Activated naive CD4-positive, alpha-beta T cell treated with anti-CD3 and anti-CD28 coated beads, Interleukin-2, amount 50 U/mL, for 72 hours (primary cell): ENCODE measurements around the gene KLF18. TPM values are rescaled to one million over a fixed set of nuclear protein-coding genes. Genes with fewer than 3 reads are reported as not detected.
"Not testable (repeated sequence)": the region's sequence is repeated elsewhere in the genome, so short reads cannot be mapped to it uniquely, and the experiment has no call there.

Experiments
- ATAC-seq, 2 donors: fragments of 150-1000 bp; cut with Tn5 transposase; 2 replicates each; pipeline ENCODE4 v1.10.0; 2021; ENCODE audit warnings: mild to moderate bottlenecking in 2 of 2, moderate library complexity in 2 of 2
- DNase-seq, 2 donors: peaks; one replicate each; pipeline ENCODE4 v3.0.0; 2021 to 2022; ENCODE audit warnings: low spot score in 2 of 2
- H3K27ac Mint-ChIP-seq, 2 donors: one replicate each; pipeline ENCODE4 v1.8.0; 2022; ENCODE audit warnings: mild to moderate bottlenecking in 2 of 2, mixed read lengths in 2 of 2
- H3K36me3 Mint-ChIP-seq, 2 donors: one replicate each; pipeline ENCODE4 v1.8.0; 2022; ENCODE audit warnings: mixed read lengths in 2 of 2
- H3K9me3 Mint-ChIP-seq, 2 donors: one replicate each; pipeline ENCODE4 v1.8.0; 2022; ENCODE audit warnings: mixed read lengths in 2 of 2
- total RNA-seq, 2 donors: library from RNA; stranded (reverse); gene quantifications; one replicate each; pipeline ENCODE4 v1.2.3, GENCODE V29; 2022

KLF18 gene
- not detected for total RNA-seq

DNA sequence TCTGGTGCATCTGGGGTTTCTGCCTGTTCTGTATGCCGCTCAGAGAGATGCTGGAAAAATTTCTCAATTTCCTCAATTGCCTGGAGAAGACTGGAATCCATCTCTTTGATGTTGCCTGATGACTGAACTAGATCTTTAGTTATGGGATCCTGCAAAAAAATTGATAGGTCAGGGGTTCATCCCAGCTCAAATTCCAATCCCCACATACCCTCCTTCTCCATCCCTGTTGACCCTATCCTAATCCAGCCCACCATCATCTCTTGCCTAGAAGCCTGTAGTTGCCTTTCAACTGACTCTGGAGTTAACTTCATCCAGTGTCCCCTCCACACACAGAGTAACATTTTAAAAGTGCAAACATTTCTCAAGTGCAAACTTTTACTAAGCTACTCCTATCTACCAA, at the start of gene KLF18:
Gene KLF18 (minus strand): TSS at position 101 of the 400 bp plus-strand sequence. CDS start 0 bp downstream, at position 101.
- no peak within 1 kb of the TSS for H3K27ac Mint-ChIP-seq
- DNase-seq (no peak), ATAC-seq (no peak)
- H3K9me3 Mint-ChIP-seq, result peaks cover 12 to 19% of the 10 kb centered on the region in 2 donors
- peaks cover 9 to 18% of the 10 kb centered on the region in 2 donors for H3K36me3 Mint-ChIP-seq

GRCh38 chr1:44174630-44175029, 33.2 kb upstream of the KLF18 start:
- Mint-ChIP-seq H3K36me3 (peaks cover 0 to 9% of the 10 kb centered on the region in 2 donors), H3K9me3 (peaks cover 0 to 5% of the 10 kb centered on the region in 2 donors), H3K27ac (no peak overlapping the region)
- DNase-seq, result no peak
- no peak for ATAC-seq

GRCh38 chr1:44170281-44170823, 28.9 kb upstream of the KLF18 start:
- no peak for ATAC-seq
- no peak for DNase-seq
- Mint-ChIP-seq H3K27ac (no peak overlapping the region), H3K36me3 (peaks cover 0 to 9% of the 10 kb centered on the region in 2 donors), H3K9me3 (peaks cover 4 to 11% of the 10 kb centered on the region in 2 donors)

- no peak for DNase-seq
These were observed 27.2 kb upstream of the KLF18 start for GRCh38 chr1:44168520-44169098.

DNA sequence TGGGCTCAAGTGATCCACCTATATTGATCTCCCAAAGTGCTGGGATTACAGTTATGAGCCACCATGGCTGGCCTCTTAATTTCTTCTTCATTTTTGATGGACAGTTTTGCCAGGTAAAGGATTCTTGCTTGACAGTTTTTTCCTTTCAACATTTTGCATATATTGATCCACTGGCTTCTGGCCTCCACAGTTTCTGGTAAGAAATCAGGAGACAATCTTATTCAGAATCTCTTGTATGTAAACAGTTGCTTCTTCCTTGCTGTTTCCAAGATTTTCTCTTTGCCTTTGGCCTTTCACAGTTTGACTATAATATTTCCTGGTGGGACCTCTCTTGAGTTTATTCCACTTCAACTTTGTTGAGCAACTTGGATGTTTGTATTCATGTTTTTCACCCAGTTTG, 20.1 kb upstream of the KLF18 start:
- ATAC-seq (no peak), DNase-seq (no peak)
- Mint-ChIP-seq H3K9me3 (no peaks in the 10 kb centered on the region), H3K27ac (no peak overlapping the region), H3K36me3 (no peaks in the 10 kb centered on the region)

More at GRCh38 chr1:44168520-44169098, 27.2 kb upstream of the KLF18 start:
- H3K27ac Mint-ChIP-seq, result peak overlapping the region in 1 of 2 donors; percentile 4
- peak in 1 of 2 donors; percentile 22 for ATAC-seq
- peaks cover 0 to 2% of the 10 kb centered on the region in 2 donors for H3K36me3 Mint-ChIP-seq
- H3K9me3 Mint-ChIP-seq, result peaks cover 4 to 7% of the 10 kb centered on the region in 2 donors

DNA sequence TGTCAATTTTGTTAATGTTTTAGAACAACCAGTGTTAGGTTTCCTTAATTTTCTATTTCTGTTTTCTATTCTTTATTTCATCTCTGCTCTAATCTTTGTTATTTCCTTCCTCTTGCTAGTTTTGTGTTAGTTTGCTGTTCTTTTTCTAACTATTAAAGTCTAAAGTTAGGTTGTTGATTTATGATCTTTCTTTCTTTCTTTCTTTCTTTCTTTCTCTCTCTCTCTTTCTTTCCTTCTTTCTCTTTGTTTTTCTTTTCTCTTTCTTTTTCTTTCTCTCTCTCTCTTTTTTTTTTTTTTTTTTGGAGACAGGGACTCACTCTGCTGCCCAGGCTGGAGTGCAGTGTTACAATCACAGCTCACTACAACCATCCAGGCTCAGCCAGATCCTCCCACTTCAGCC, 17.4 kb upstream of the KLF18 start:
- no peak for ATAC-seq
- H3K27ac Mint-ChIP-seq, result no peak overlapping the region
- H3K36me3 Mint-ChIP-seq, result no peaks in the 10 kb centered on the region
- no peaks in the 10 kb centered on the region for H3K9me3 Mint-ChIP-seq
- no peak for DNase-seq

DNA sequence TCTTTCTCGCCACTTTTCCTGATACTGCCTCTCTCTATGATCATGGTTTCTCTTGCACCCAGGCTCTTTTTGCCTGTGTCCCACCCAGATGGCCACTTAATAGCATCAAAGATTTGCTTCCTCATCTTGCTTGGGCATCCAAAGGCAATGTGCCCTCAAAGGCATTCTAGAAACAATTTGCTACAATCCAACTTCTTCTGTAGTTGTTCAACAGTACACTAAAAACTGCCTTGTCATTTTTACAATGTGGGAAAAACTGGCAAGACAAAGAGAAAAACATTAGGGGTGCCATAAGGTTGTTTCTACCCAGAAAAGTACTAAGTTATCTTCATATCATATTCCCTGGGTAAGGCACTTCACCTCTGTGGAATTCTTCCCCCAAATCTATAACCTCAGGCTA, 16.5 kb upstream of the KLF18 start:
- Mint-ChIP-seq H3K36me3 (no peaks in the 10 kb centered on the region), H3K9me3 (no peaks in the 10 kb centered on the region), H3K27ac (no peak overlapping the region)
- DNase-seq (no peak), ATAC-seq (no peak)

- Mint-ChIP-seq H3K27ac (no peak overlapping the region), H3K36me3 (no peaks in the 10 kb centered on the region)
- no peak for DNase-seq
These were observed 12.6 kb upstream of the KLF18 start for GRCh38 chr1:44154049-44154448.

DNA sequence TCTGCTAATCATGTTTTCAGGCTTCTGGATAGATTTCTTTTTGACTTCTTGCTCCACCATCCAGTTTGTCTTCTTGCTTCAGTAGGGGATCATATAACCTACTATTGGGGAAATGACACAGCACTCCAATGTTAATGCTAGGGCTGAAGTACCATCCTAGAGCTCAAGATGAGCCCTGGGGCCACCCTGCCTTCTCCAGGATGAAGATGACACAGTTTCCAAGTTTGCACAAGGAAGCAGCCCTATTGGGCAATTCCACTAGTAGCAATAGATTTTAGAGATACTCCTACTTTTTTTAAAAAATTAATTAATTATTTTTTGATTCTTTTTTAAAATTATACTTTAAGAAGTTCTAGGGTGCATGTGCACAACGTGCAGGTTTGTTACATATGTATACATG, 11.3 kb upstream of the KLF18 start:
- DNase-seq (no peak), ATAC-seq (no peak)
- no peak overlapping the region for H3K27ac Mint-ChIP-seq
- H3K36me3 Mint-ChIP-seq, result no peaks in the 10 kb centered on the region
- peaks cover 0 to 5% of the 10 kb centered on the region in 2 donors for H3K9me3 Mint-ChIP-seq

More at GRCh38 chr1:44154049-44154448, 12.6 kb upstream of the KLF18 start:
- peaks cover 0 to 4% of the 10 kb centered on the region in 2 donors for H3K9me3 Mint-ChIP-seq
- ATAC-seq, result no peak

DNA sequence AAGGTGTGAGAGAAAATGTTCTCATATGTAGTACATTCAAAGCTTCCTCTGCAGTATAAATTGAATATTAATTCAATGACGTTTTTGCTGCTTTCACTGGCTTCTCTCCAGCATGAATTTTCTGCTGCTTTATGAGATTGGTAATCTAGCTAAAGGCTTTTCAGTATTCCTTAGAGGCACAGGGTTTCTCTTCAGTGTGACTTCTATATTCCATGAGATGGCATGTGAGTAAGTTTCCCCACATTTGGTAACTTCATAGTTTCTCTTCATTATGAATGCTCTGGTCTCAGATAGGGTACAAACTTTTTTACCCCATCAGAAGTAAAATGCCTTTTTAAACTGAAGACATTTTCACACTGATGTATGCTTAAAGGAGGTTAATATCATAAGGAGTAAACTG, 10.4 kb upstream of the KLF18 start:
- Mint-ChIP-seq H3K9me3 (peaks cover 0 to 8% of the 10 kb centered on the region in 2 donors), H3K36me3 (no peaks in the 10 kb centered on the region), H3K27ac (no peak overlapping the region)
- no peak for DNase-seq
- ATAC-seq, result peak in 1 of 2 donors; percentile 64

GRCh38 chr1:44151332-44151731, 9.9 kb upstream of the KLF18 start:
- Mint-ChIP-seq H3K36me3 (no peaks in the 10 kb centered on the region), H3K9me3 (peaks cover 0 to 8% of the 10 kb centered on the region in 2 donors), H3K27ac (no peak overlapping the region)
- no peak for DNase-seq
- peak; percentile 16 to 83 for ATAC-seq

GRCh38 chr1:44147582-44147981, 6.2 kb upstream of the KLF18 start:
- DNase-seq (no peak), ATAC-seq (no peak)
- H3K36me3 Mint-ChIP-seq, result peaks cover 9 to 18% of the 10 kb centered on the region in 2 donors
- peaks cover 18 to 19% of the 10 kb centered on the region in 2 donors for H3K9me3 Mint-ChIP-seq
- no peak overlapping the region for H3K27ac Mint-ChIP-seq

- ATAC-seq, result no peak
- no peak overlapping the region for H3K27ac Mint-ChIP-seq
- peaks cover 16 to 19% of the 10 kb centered on the region in 2 donors for H3K9me3 Mint-ChIP-seq
These were observed 5.3 kb upstream of the KLF18 start for GRCh38 chr1:44146536-44147361.

GRCh38 chr1:44144962-44145756, 3.7 kb upstream of the KLF18 start:
- H3K9me3 Mint-ChIP-seq, result peaks cover 16 to 19% of the 10 kb centered on the region in 2 donors
- peaks cover 9 to 18% of the 10 kb centered on the region in 2 donors for H3K36me3 Mint-ChIP-seq
- no peak for DNase-seq
- H3K27ac Mint-ChIP-seq, result no peak overlapping the region
- peak; percentile 22 to 76 for ATAC-seq

More at GRCh38 chr1:44146536-44147361, 5.3 kb upstream of the KLF18 start:
- H3K36me3 Mint-ChIP-seq, result peaks cover 9 to 18% of the 10 kb centered on the region in 2 donors
- no peak for DNase-seq

DNA sequence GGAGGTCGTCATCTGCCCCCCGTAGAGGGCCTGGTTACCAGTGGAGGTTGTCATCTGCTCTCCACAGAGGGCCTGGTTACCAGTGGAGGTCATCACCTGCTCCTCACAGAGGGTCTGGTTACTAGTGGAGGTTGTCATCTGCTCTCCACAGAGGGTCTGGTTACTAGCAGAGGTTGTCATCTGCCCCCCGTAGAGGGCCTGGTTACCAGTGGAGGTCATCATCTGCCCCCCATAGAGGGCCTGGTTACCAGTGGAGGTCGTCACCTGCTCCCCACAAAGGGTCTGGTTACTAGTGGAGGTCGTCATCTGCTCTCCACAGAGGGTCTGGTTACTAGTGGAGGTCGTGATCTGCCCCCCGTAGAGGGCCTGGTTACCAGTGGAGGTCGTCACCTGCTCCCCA, 1.9 kb downstream of the KLF18 start:
- DNase-seq, result not testable (repeated sequence)
- peaks cover 9 to 12% of the 10 kb centered on the region in 2 donors for H3K9me3 Mint-ChIP-seq

DNA sequence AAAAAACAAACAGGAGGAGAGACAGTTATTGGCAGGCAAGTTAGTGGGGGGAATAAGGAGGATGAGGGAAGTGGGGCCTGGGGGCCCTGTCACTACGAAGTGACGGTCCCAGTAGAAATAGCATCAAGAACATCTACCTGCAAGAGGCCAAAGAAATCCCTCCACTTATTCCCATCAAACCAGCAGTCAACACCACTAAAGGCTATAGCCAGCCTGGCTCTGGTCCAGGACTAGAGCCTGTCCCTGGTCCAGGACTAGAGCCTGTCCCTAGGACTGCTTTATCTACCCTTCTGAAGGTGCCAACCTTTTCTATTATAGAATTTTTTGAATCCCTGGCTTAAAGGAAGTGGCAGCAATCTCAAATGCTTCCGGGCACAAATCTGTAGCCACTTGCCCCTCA, 3.2 kb downstream of the KLF18 start:
- Mint-ChIP-seq H3K27ac (no peak overlapping the region), H3K36me3 (no peaks in the 10 kb centered on the region), H3K9me3 (peaks cover 0 to 4% of the 10 kb centered on the region in 2 donors)
- ATAC-seq (no peak), DNase-seq (no peak)

More for the DNA sequence above, 1.9 kb downstream of the KLF18 start:
- H3K27ac Mint-ChIP-seq, ATAC-seq: not testable (repeated sequence)
- peaks cover 9 to 11% of the 10 kb centered on the region in 2 donors for H3K36me3 Mint-ChIP-seq
